ENCODE results near the gene LAMA5. TPM values are rescaled to one million over a fixed set of nuclear protein-coding genes. Genes with fewer than 3 reads are reported as not detected.
A peak's percentile ranks its signal among the peaks of the same experiment; 100 is the strongest.

LAMA5 gene
- polyA plus RNA-seq, 12 donors, result 43.3 to 663 (median 58.4) TPM

- DNase-seq, result no peak
These were observed 77.2 kb downstream of the LAMA5 start for GRCh38 chr20:62289898-62290297.

GRCh38 chr20:62289131-62289530 is 78.0 kb downstream of the LAMA5 start:
- no peak for DNase-seq

- no peak for DNase-seq
These were observed 78.5 kb downstream of the LAMA5 start for GRCh38 chr20:62288535-62289105.

- DNase-seq, result no peak
These were observed 79.2 kb downstream of the LAMA5 start for GRCh38 chr20:62287759-62288534.

GRCh38 chr20:62287129-62287528 is 80.0 kb downstream of the LAMA5 start:
- DNase-seq, result no peak

- DNase-seq, result no peak
These were observed 80.5 kb downstream of the LAMA5 start for GRCh38 chr20:62286493-62287064.

- no peak for DNase-seq
These were observed 81.4 kb downstream of the LAMA5 start for GRCh38 chr20:62285722-62286121.

GRCh38 chr20:62285151-62285550 is 82.0 kb downstream of the LAMA5 start:
- no peak for DNase-seq

- no peak for DNase-seq
These were observed 82.7 kb downstream of the LAMA5 start for GRCh38 chr20:62284448-62284847.

- DNase-seq, result no peak
These were observed 84.1 kb downstream of the LAMA5 start for GRCh38 chr20:62282877-62283503.

- no peak for DNase-seq
These were observed 85.0 kb downstream of the LAMA5 start for GRCh38 chr20:62282103-62282502.

GRCh38 chr20:62281161-62281933 is 85.8 kb downstream of the LAMA5 start:
- DNase-seq, result no peak

GRCh38 chr20:62280303-62280702 is 86.8 kb downstream of the LAMA5 start:
- no peak for DNase-seq

GRCh38 chr20:62277253-62277652 is 89.9 kb downstream of the LAMA5 start:
- no peak for DNase-seq

GRCh38 chr20:62276439-62276838 is 90.7 kb downstream of the LAMA5 start:
- peak; percentile 67 for DNase-seq

GRCh38 chr20:62275219-62275618 is 91.9 kb downstream of the LAMA5 start:
- DNase-seq, result no peak

- no peak for DNase-seq
These were observed 92.7 kb downstream of the LAMA5 start for GRCh38 chr20:62274332-62274950.

GRCh38 chr20:62273416-62273815 is 93.7 kb downstream of the LAMA5 start:
- no peak for DNase-seq

GRCh38 chr20:62272200-62272599 is 94.9 kb downstream of the LAMA5 start:
- DNase-seq, result no peak

- no peak for DNase-seq
These were observed 97.2 kb downstream of the LAMA5 start for GRCh38 chr20:62269871-62270270.

- DNase-seq, result no peak
These were observed 97.7 kb downstream of the LAMA5 start for GRCh38 chr20:62269378-62269777.

All from muscle of arm (tissue), 12 donors.